ENCODE data around the gene MRPS14.

The MRPS14 gene

GRCh38 chr1:175023043-175023921, at the start of gene MRPS14:
MRPS14 (minus strand) TSS chr1:175023425; CDS start chr1:175023408, 17 bp downstream.
- peak within 1 kb of the TSS; percentile 65; the same call in 1 of the 2 replicates for H3K27ac ChIP-seq (ENCODE audit: low read depth, low read length)

GRCh38 chr1:175072099-175072951, 49.1 kb upstream of the MRPS14 start:
- Histone ChIP-seq H3K27ac (ENCODE audit: low read depth, low read length) (no peak overlapping the region), H3K27me3 (ENCODE audit: control insufficient read depth, insufficient read depth, low read length) (no peaks in the 10 kb centered on the region), H3K4me3 (ENCODE audit: low read depth, low read length) (no peak overlapping the region), H3K4me1 (ENCODE audit: control insufficient read depth, insufficient read depth, low read length) (peaks cover 21% of the 10 kb centered on the region), H3K9ac (ENCODE audit: low read length) (no peak overlapping the region), H3K36me3 (ENCODE audit: control insufficient read depth, insufficient read depth, low read length) (no peaks in the 10 kb centered on the region), H3K9me3 (ENCODE audit: control insufficient read depth, insufficient read depth, low read depth, low read length) (no peaks in the 10 kb centered on the region)

More at GRCh38 chr1:175023043-175023921, at the start of gene MRPS14:
- Histone ChIP-seq H3K36me3 (ENCODE audit: control insufficient read depth, insufficient read depth, low read length) (peaks cover 6% of the 10 kb centered on the region), H3K4me1 (ENCODE audit: control insufficient read depth, insufficient read depth, low read length) (peaks cover 4% of the 10 kb centered on the region; the same call in 1 of the 2 replicates), H3K9ac (ENCODE audit: low read length) (peak within 1 kb of the TSS; percentile 96), H3K27me3 (ENCODE audit: control insufficient read depth, insufficient read depth, low read length) (no peaks in the 10 kb centered on the region), H3K9me3 (ENCODE audit: control insufficient read depth, insufficient read depth, low read depth, low read length) (no peaks in the 10 kb centered on the region), H3K4me3 (ENCODE audit: low read depth, low read length) (peak within 1 kb of the TSS; percentile 87)

DNA sequence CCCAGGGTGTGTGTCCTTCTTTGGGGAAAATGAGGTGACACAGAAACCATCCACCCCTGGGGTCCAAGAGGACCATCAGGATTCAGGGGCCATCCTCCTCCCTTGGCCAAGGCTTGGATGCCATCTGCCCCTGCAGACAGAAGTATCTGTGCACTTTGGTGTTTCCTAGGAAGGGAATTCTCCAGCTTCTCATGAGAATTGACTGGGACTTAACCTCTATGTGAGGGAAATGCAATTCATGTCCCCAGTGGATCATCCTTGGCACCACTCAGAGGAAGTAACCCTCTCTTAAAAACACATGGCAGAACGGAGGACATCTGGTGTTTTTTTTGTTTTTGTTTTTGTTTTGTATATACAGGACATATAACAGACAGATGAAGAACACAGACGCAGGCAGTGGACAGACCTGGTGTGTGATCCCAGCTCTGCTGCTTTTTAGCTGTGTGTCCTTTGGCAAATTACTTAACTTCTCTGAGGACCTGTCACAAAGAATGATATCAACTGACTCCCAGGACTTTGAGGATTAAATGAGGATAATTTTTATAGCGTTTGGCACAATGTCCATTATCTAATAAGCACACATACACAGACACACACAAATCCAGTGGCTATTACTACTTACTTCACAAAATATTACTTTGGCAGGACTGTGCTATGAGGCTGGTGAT, 48.2 kb upstream of the MRPS14 start:
- Histone ChIP-seq H3K9me3 (ENCODE audit: control insufficient read depth, insufficient read depth, low read depth, low read length) (no peaks in the 10 kb centered on the region), H3K4me1 (ENCODE audit: control insufficient read depth, insufficient read depth, low read length) (peaks cover 21% of the 10 kb centered on the region), H3K27ac (ENCODE audit: low read depth, low read length) (no peak overlapping the region), H3K9ac (ENCODE audit: low read length) (no peak overlapping the region), H3K36me3 (ENCODE audit: control insufficient read depth, insufficient read depth, low read length) (no peaks in the 10 kb centered on the region), H3K4me3 (ENCODE audit: low read depth, low read length) (no peak overlapping the region), H3K27me3 (ENCODE audit: control insufficient read depth, insufficient read depth, low read length) (no peaks in the 10 kb centered on the region)

DNA sequence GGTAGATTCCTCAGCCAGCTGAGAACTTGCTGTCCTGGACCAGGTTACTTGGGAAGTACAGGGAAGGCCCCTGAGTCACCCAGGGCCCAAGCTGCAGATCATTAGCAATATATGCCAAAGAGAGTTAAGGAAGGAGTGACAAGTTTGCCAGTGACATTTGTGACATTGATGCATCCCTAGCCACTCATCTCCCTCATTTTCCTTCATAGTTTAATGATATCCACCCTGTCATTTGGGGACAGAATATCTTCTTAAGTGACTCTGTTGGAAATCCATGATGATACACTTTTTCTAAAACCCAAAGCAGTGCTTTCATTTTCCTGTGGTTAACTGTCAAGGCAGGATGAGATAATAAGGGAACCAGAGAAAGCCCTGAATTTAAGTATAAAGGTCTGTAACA, 47.6 kb upstream of the MRPS14 start:
- peaks cover 21% of the 10 kb centered on the region for H3K4me1 ChIP-seq (ENCODE audit: control insufficient read depth, insufficient read depth, low read length)

DNA sequence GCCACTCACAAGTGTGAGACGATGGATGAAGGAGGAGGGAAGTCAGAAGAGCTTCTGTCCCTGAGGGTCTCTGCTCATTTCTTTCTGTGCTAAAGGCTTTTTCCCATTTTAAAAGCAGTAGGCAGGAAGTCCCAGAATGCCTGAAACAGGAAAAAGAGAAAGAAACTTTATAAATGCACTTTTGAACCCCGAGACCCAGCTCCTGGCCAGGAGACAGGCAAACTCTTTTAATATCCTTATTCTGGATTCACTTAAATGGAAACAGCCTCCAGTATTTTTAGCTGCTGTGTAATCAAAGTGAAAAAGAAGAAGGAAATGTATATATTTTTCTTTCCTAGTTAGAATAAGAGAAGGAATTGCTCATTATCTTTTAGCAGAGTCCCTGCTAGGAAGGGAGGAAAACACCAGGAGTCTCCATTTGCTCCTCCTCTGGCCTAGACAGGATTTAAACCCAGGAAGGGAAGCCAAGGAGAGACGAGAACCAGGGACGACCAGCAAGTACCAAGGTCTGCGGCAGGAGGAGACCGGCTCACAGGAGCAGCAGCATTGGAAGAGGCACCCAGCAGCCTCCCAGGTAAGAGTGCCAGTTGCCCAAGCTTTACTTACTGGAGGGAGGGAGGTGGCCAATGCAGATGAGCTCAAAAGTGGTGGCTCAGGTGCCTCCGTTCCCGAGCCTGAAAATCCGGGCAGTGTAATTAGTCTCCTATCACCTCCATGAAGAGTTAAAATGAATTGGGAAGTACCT, 44.3 kb upstream of the MRPS14 start, which contains the start of gene TNN:
Gene TNN (plus strand): TSS at position 472 of the 745 bp plus-strand sequence. CDS start 9,586 bp downstream, outside the sequence.
- Histone ChIP-seq H3K27me3 (ENCODE audit: control insufficient read depth, insufficient read depth, low read length) (no peaks in the 10 kb centered on the region), H3K27ac (ENCODE audit: low read depth, low read length) (no peak within 1 kb of the TSS), H3K9ac (ENCODE audit: low read length) (no peak within 1 kb of the TSS), H3K4me1 (ENCODE audit: control insufficient read depth, insufficient read depth, low read length) (peaks cover 9% of the 10 kb centered on the region), H3K9me3 (ENCODE audit: control insufficient read depth, insufficient read depth, low read depth, low read length) (no peaks in the 10 kb centered on the region), H3K36me3 (ENCODE audit: control insufficient read depth, insufficient read depth, low read length) (no peaks in the 10 kb centered on the region), H3K4me3 (ENCODE audit: low read depth, low read length) (no peak within 1 kb of the TSS)

More for the DNA sequence above, 47.6 kb upstream of the MRPS14 start:
- no peak overlapping the region for H3K27ac ChIP-seq (ENCODE audit: low read depth, low read length)
- no peak overlapping the region for H3K4me3 ChIP-seq (ENCODE audit: low read depth, low read length)
- H3K36me3 ChIP-seq (ENCODE audit: control insufficient read depth, insufficient read depth, low read length): no peaks in the 10 kb centered on the region
- no peaks in the 10 kb centered on the region for H3K27me3 ChIP-seq (ENCODE audit: control insufficient read depth, insufficient read depth, low read length)
- no peaks in the 10 kb centered on the region for H3K9me3 ChIP-seq (ENCODE audit: control insufficient read depth, insufficient read depth, low read depth, low read length)
- no peak overlapping the region for H3K9ac ChIP-seq (ENCODE audit: low read length)

DNA sequence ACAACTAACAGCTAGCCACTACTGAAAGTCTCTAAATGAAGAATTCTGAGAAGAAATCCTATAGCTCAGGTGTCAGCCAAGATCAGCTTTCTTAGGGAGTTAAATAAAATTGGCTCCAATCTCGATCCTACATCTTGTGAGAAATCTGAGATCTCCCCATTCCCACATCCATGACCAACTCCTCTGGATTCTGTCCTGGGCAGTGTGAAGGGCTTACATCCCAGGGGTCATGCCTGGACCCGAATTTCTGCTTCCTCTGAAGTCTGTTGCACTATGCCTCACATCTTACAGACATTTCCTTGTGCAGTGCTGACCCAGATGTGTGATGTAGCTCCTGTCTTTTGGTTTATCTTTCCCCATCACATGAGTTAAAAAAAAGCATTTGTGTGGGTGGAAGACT, 39.6 kb upstream of the MRPS14 start:
- H3K4me3 ChIP-seq (ENCODE audit: low read depth, low read length): no peak overlapping the region
- no peak overlapping the region for H3K27ac ChIP-seq (ENCODE audit: low read depth, low read length)
- H3K4me1 ChIP-seq (ENCODE audit: control insufficient read depth, insufficient read depth, low read length): no peaks in the 10 kb centered on the region

DNA sequence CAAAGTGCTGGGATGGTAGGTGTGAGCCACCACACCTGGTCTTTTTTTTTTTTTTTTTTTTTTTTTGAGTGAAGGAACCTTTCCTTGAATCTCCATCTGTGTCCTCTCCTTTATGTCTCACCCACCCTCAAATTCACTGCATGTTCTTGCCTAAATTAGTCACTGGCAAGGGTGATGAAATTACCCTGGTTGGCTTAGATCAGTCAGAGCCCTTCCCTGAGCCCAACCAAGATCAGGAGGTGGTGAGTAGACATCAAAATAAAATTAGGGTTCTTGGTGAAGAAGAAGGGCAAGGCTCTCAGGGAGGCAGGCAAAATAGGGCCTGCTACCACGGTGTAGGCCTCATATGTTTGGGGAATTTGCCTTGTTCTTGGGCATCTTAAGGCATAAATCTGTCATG, 39.1 kb upstream of the MRPS14 start:
- Histone ChIP-seq H3K4me1 (ENCODE audit: control insufficient read depth, insufficient read depth, low read length) (no peaks in the 10 kb centered on the region), H3K4me3 (ENCODE audit: low read depth, low read length) (no peak overlapping the region), H3K9ac (ENCODE audit: low read length) (no peak overlapping the region), H3K36me3 (ENCODE audit: control insufficient read depth, insufficient read depth, low read length) (no peaks in the 10 kb centered on the region), H3K9me3 (ENCODE audit: control insufficient read depth, insufficient read depth, low read depth, low read length) (no peaks in the 10 kb centered on the region), H3K27ac (ENCODE audit: low read depth, low read length) (no peak overlapping the region), H3K27me3 (ENCODE audit: control insufficient read depth, insufficient read depth, low read length) (no peaks in the 10 kb centered on the region)

More for the DNA sequence above, 39.6 kb upstream of the MRPS14 start:
- no peaks in the 10 kb centered on the region for H3K9me3 ChIP-seq (ENCODE audit: control insufficient read depth, insufficient read depth, low read depth, low read length)
- H3K9ac ChIP-seq (ENCODE audit: low read length): no peak overlapping the region
- H3K27me3 ChIP-seq (ENCODE audit: control insufficient read depth, insufficient read depth, low read length): no peaks in the 10 kb centered on the region
- H3K36me3 ChIP-seq (ENCODE audit: control insufficient read depth, insufficient read depth, low read length): no peaks in the 10 kb centered on the region

DNA sequence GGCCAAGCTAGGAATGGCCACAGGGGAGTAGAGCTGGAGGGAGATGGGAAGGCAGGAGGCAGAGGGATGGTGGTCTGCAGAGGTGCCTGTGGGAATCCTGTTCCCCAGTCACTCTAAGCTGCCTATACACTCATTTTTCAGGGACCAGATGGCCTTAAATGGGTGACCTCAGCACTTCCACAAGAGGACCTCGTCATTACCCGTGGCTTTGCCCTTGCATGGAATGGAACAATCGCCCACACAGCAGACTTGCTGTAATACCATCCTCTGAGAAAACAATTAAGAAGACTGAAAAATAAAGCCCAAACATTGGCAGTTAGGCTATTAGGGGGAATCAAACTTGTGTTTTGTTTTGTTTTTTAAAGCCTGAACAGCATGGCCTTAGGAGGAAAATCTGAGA, 31.5 kb upstream of the MRPS14 start:
- Histone ChIP-seq H3K9ac (ENCODE audit: low read length) (no peak overlapping the region), H3K9me3 (ENCODE audit: control insufficient read depth, insufficient read depth, low read depth, low read length) (no peaks in the 10 kb centered on the region), H3K27ac (ENCODE audit: low read depth, low read length) (no peak overlapping the region), H3K4me3 (ENCODE audit: low read depth, low read length) (no peak overlapping the region), H3K27me3 (ENCODE audit: control insufficient read depth, insufficient read depth, low read length) (no peaks in the 10 kb centered on the region; the same call in 1 of the 2 replicates), H3K36me3 (ENCODE audit: control insufficient read depth, insufficient read depth, low read length) (no peaks in the 10 kb centered on the region), H3K4me1 (ENCODE audit: control insufficient read depth, insufficient read depth, low read length) (no peaks in the 10 kb centered on the region)

- H3K27me3 ChIP-seq (ENCODE audit: control insufficient read depth, insufficient read depth, low read length): no peaks in the 10 kb centered on the region; the same call in 1 of the 2 replicates
- no peaks in the 10 kb centered on the region for H3K4me1 ChIP-seq (ENCODE audit: control insufficient read depth, insufficient read depth, low read length)
Measured at GRCh38 chr1:175050992-175051391, 27.8 kb upstream of the MRPS14 start.

GRCh38 chr1:175045519-175045918, 22.3 kb upstream of the MRPS14 start:
- Histone ChIP-seq H3K4me1 (ENCODE audit: control insufficient read depth, insufficient read depth, low read length) (0 out of 2 replicates have a peak, but pooled peaks cover 3% of the 10 kb centered on the region), H3K36me3 (ENCODE audit: control insufficient read depth, insufficient read depth, low read length) (no peaks in the 10 kb centered on the region), H3K9me3 (ENCODE audit: control insufficient read depth, insufficient read depth, low read depth, low read length) (no peaks in the 10 kb centered on the region), H3K9ac (ENCODE audit: low read length) (no peak overlapping the region), H3K27me3 (ENCODE audit: control insufficient read depth, insufficient read depth, low read length) (no peaks in the 10 kb centered on the region), H3K4me3 (ENCODE audit: low read depth, low read length) (no peak overlapping the region), H3K27ac (ENCODE audit: low read depth, low read length) (no peak overlapping the region)

More at GRCh38 chr1:175050992-175051391, 27.8 kb upstream of the MRPS14 start:
- Histone ChIP-seq H3K9ac (ENCODE audit: low read length) (no peak overlapping the region), H3K9me3 (ENCODE audit: control insufficient read depth, insufficient read depth, low read depth, low read length) (no peaks in the 10 kb centered on the region), H3K36me3 (ENCODE audit: control insufficient read depth, insufficient read depth, low read length) (no peaks in the 10 kb centered on the region), H3K4me3 (ENCODE audit: low read depth, low read length) (no peak overlapping the region), H3K27ac (ENCODE audit: low read depth, low read length) (no peak overlapping the region)

Measured in HUES6 (cell line).